Stimulated activated CD4-positive, alpha-beta T cell treated with anti-CD3 and anti-CD28 coated beads, Interleukin-1b, Interleukin-23, amount 100 ng/mL, for 1 hour (primary cell): Measurements from ENCODE around the gene ALG9.
"Not testable (repeated sequence)": the region's sequence is repeated elsewhere in the genome, so short reads cannot be mapped to it uniquely, and the experiment has no call there.

Experiments used
- DNase-seq, 2 donors: peaks; one replicate each; pipeline ENCODE4 v3.0.0-alpha.2; 2020; ENCODE audit warnings: low read depth in 2 of 2

ALG9 gene

GRCh38 chr11:111795334-111795985 lies 75.9 kb downstream of the ALG9 start:
- DNase-seq, result no peak

GRCh38 chr11:111793863-111794262 lies 77.5 kb downstream of the ALG9 start:
- no peak for DNase-seq

GRCh38 chr11:111792955-111793500 lies 78.4 kb downstream of the ALG9 start:
- DNase-seq, result no peak

GRCh38 chr11:111792314-111792713 lies 79.1 kb downstream of the ALG9 start:
- no peak for DNase-seq

- DNase-seq, result no peak
Measured at GRCh38 chr11:111788464-111788863, 82.9 kb downstream of the ALG9 start.

GRCh38 chr11:111788051-111788450 lies 83.3 kb downstream of the ALG9 start:
- DNase-seq, result no peak

GRCh38 chr11:111785886-111786412 lies 85.4 kb downstream of the ALG9 start:
- DNase-seq, result no peak

GRCh38 chr11:111785076-111785475 lies 86.3 kb downstream of the ALG9 start:
- DNase-seq, result no peak

GRCh38 chr11:111784311-111784710 lies 87.1 kb downstream of the ALG9 start:
- DNase-seq, result not testable (repeated sequence)

GRCh38 chr11:111782109-111782741 lies 89.2 kb downstream of the ALG9 start:
- DNase-seq, result no peak

GRCh38 chr11:111779118-111779517 lies 92.3 kb downstream of the ALG9 start:
- no peak for DNase-seq

- no peak for DNase-seq
Measured at GRCh38 chr11:111778047-111778558, 93.3 kb downstream of the ALG9 start.

GRCh38 chr11:111777094-111778046 lies 94.0 kb downstream of the ALG9 start:
- no peak for DNase-seq

- DNase-seq, result no peak
Measured at GRCh38 chr11:111776398-111777093, 94.8 kb downstream of the ALG9 start.

- no peak for DNase-seq
Measured at GRCh38 chr11:111774955-111775710, 96.2 kb downstream of the ALG9 start.

- no peak for DNase-seq
Measured at GRCh38 chr11:111772535-111772934, 98.8 kb downstream of the ALG9 start.

GRCh38 chr11:111771205-111771604 lies 100.2 kb downstream of the ALG9 start:
- DNase-seq, result not testable (repeated sequence)

- DNase-seq, result no peak
Measured at GRCh38 chr11:111770581-111771134, 100.7 kb downstream of the ALG9 start.

GRCh38 chr11:111766834-111767142 lies 104.6 kb downstream of the ALG9 start:
- DNase-seq, result no peak
